Esophagus squamous epithelium (tissue), 5 donors: ENCODE results near the gene AQP9. TPM values are rescaled to one million over a fixed set of nuclear protein-coding genes. Genes with fewer than 3 reads are reported as not detected.
A peak's percentile ranks its signal among the peaks of the same experiment; 100 is the strongest.

Source experiments
- DNase-seq: peaks from one replicate; lab custom pipeline; 2025; lab: John Stamatoyannopoulos, UW
- H3K27ac ChIP-seq, 4 donors: fragments of 200-600 bp; sonication (generic); one replicate each; pipeline ENCODE4 v1.5.1; 2016 to 2019; ENCODE audit warnings: mild to moderate bottlenecking in 1 of 4
- H3K27me3 ChIP-seq, 4 donors: fragments of 200-600 bp; sonication (generic); 1 replicate in 3 of 4; 2 replicates in 1 of 4; pipeline versions ENCODE4 v1.5.1 to v1.6.0; 2017 to 2021; ENCODE audit warnings: antibody characterized with exemption in 1 of 4
- H3K36me3 ChIP-seq, 3 donors: fragments of 200-600 bp; sonication (generic); one replicate each; pipeline ENCODE4 v1.5.1; 2016 to 2019
- H3K4me1 ChIP-seq, 3 donors: fragments of 200-600 bp; sonication (generic); one replicate each; pipeline ENCODE4 v1.5.1; 2017 to 2019
- H3K4me3 ChIP-seq, 4 donors: fragments of 200-600 bp; sonication (generic); 1 replicate in 3 of 4; 2 replicates in 1 of 4; pipeline ENCODE4 v1.5.1; 2016 to 2019; ENCODE audit warnings: mild to moderate bottlenecking in 2 of 4, moderate library complexity in 1 of 4
- H3K9me3 ChIP-seq, 3 donors: fragments of 200-600 bp; sonication (generic); one replicate each; pipeline ENCODE4 v1.5.1; 2016 to 2019
- POLR2A ChIP-seq, 4 donors: fragments of 450-650 bp; IDR thresholded peaks; one replicate each; pipeline ENCODE4 v1.6.1; 2017; ENCODE audit warnings: antibody characterized with exemption in 4 of 4, mild to moderate bottlenecking in 4 of 4, moderate library complexity in 3 of 4
- WGBS, 2 donors: methylation state at CpG; one replicate each; pipeline ENCODE4 v1.1.5; 2018; 5-methylcytosine and 5-hydroxymethylcytosine counted together
- intact Hi-C: fragments of 100-400 bp; cut with DNase I; formaldehyde crosslinking; loops from one replicate; pipeline ENCODE4 v1.15.0; 2022
- total RNA-seq, 4 donors: library from RNA; depleted of rRNA; stranded (reverse); fragments of >200 nt; gene quantifications; one replicate each; pipeline ENCODE4 v1.1.0, GENCODE V29; 2016
- TF ChIP-seq, protein P1 (sequence below), 6 experiments: fragments of 450-650 bp in 4 of 6; fragments of 200-600 bp in 2 of 6; sonication (generic) in 2 of 6; IDR thresholded peaks; one replicate each; pipeline ENCODE4 v1.5.1; 2016 to 2019; ENCODE audit warnings: antibody characterized with exemption in 6 of 6, mild to moderate bottlenecking in 4 of 6, moderate library complexity in 4 of 6
- donor health status: DM: yes; HTN: yes; CAD: no.

The AQP9 gene
- total RNA-seq, 4 donors from 2014 or later: 0.38 to 2.0 (median 1.9) TPM; not detected in 1

- no peaks in the 10 kb centered on the region for H3K9me3 ChIP-seq
- H3K4me3 ChIP-seq: no peak overlapping the region
- peaks cover 0 to 24% (median 0%) of the 10 kb centered on the region in 4 donors for H3K27me3 ChIP-seq
- H3K36me3 ChIP-seq: no peaks in the 10 kb centered on the region
- DNase-seq: no peak
- no peak for TF ChIP-seq POLR2A (IDR thresholded peaks at IDR 0.05)
- TF ChIP-seq, protein P1, sequence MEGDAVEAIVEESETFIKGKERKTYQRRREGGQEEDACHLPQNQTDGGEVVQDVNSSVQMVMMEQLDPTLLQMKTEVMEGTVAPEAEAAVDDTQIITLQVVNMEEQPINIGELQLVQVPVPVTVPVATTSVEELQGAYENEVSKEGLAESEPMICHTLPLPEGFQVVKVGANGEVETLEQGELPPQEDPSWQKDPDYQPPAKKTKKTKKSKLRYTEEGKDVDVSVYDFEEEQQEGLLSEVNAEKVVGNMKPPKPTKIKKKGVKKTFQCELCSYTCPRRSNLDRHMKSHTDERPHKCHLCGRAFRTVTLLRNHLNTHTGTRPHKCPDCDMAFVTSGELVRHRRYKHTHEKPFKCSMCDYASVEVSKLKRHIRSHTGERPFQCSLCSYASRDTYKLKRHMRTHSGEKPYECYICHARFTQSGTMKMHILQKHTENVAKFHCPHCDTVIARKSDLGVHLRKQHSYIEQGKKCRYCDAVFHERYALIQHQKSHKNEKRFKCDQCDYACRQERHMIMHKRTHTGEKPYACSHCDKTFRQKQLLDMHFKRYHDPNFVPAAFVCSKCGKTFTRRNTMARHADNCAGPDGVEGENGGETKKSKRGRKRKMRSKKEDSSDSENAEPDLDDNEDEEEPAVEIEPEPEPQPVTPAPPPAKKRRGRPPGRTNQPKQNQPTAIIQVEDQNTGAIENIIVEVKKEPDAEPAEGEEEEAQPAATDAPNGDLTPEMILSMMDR (IDR thresholded peaks at IDR 0.05): no peak
- no peaks in the 10 kb centered on the region for H3K4me1 ChIP-seq
- intact Hi-C loops: loop anchor here (10.0 kb wide), 1 partner anchor 315 kb away; no protein-coding TSS in a partner anchor
- no peak overlapping the region for H3K27ac ChIP-seq
- 40 to 67% methylated on average over 8 of the region's 8 CpGs for WGBS, 2 donors
These were observed 41.7 kb downstream of the AQP9 start for GRCh38 chr15:58179741-58180381.

DNA sequence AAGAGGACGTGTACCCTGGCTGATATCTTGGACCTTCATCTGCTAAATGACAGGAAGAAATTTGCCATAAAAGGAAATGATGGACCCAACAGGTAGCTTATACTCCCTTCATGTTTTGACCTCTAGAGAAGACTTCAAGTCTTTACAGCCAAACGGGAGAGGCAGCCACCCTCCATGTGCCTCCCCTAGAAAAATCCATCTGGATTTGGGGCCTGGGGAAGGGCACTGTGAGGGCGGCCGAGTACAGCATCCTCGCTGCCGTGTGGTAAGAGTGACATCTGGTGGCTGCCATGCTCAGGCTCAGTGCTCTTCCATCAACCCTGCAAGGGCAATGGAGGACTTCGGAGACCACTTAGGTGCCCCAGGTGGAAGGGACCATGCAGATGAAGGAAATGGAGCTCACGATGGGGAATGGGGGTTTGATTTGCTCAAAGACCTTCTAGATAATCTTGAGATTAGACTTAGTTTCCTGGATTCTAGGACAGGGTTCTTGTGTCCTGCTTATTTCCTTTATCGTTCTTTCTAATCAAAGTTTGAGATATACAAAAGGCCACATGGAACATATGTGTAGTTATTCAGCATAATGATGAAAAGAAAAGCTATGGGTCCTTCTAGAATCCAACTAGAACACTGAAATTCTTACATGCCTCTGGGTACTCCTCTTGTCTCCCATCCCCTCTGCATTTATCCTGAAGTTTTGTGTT lies 44.4 kb downstream of the AQP9 start:
- H3K4me3 ChIP-seq: no peak overlapping the region
- H3K36me3 ChIP-seq: no peaks in the 10 kb centered on the region
- 17 to 18% methylated on average over 8 to 9 of the region's 9 CpGs for WGBS, 2 donors
- H3K4me1 ChIP-seq: no peaks in the 10 kb centered on the region
- no peak for DNase-seq
- H3K27ac ChIP-seq: no peak overlapping the region
- TF ChIP-seq POLR2A (IDR thresholded peaks at IDR 0.05): no peak
- TF ChIP-seq, protein P1 (IDR thresholded peaks at IDR 0.05): peak in 5 of 6 experiments; percentile 37 to 69 (median 54)
- no peaks in the 10 kb centered on the region for H3K9me3 ChIP-seq
- H3K27me3 ChIP-seq: peaks cover 0 to 30% (median 0%) of the 10 kb centered on the region in 4 donors
- intact Hi-C loops: loop anchor here (10.0 kb wide), 1 partner anchor 318 kb away; no protein-coding TSS in a partner anchor

- DNase-seq: no peak
- TF ChIP-seq, protein P1 (IDR thresholded peaks at IDR 0.05): no peak
- no peak for TF ChIP-seq POLR2A (IDR thresholded peaks at IDR 0.05)
- Histone ChIP-seq H3K4me3 (no peak overlapping the region), H3K9me3 (no peaks in the 10 kb centered on the region), H3K27ac (no peak overlapping the region), H3K4me1 (no peaks in the 10 kb centered on the region), H3K27me3 (peaks cover 0 to 33% (median 0%) of the 10 kb centered on the region in 4 donors), H3K36me3 (no peaks in the 10 kb centered on the region)
- 0 to 77% methylated on average over 1 of the region's 1 CpG for WGBS, 2 donors
- intact Hi-C loops: loop anchor here (10.0 kb wide), 1 partner anchor 321 kb away; no protein-coding TSS in a partner anchor
These were observed 47.3 kb downstream of the AQP9 start for GRCh38 chr15:58185439-58185838.

GRCh38 chr15:58189148-58189811 lies 51.1 kb downstream of the AQP9 start:
- Histone ChIP-seq H3K9me3 (no peaks in the 10 kb centered on the region), H3K4me3 (no peak overlapping the region), H3K27me3 (peaks cover 0 to 27% (median 0%) of the 10 kb centered on the region in 4 donors), H3K4me1 (no peaks in the 10 kb centered on the region), H3K27ac (no peak overlapping the region), H3K36me3 (no peaks in the 10 kb centered on the region)
- 73 to 79% methylated on average over 8 of the region's 8 CpGs for WGBS, 2 donors
- TF ChIP-seq, protein P1 (IDR thresholded peaks at IDR 0.05): no peak
- TF ChIP-seq POLR2A (IDR thresholded peaks at IDR 0.05): no peak
- intact Hi-C loops: loop anchor here (10.0 kb wide), 1 partner anchor 324 kb away; no protein-coding TSS in a partner anchor
- DNase-seq: no peak
